ENCODE results near the gene MRPL39.

MRPL39 gene

DNA sequence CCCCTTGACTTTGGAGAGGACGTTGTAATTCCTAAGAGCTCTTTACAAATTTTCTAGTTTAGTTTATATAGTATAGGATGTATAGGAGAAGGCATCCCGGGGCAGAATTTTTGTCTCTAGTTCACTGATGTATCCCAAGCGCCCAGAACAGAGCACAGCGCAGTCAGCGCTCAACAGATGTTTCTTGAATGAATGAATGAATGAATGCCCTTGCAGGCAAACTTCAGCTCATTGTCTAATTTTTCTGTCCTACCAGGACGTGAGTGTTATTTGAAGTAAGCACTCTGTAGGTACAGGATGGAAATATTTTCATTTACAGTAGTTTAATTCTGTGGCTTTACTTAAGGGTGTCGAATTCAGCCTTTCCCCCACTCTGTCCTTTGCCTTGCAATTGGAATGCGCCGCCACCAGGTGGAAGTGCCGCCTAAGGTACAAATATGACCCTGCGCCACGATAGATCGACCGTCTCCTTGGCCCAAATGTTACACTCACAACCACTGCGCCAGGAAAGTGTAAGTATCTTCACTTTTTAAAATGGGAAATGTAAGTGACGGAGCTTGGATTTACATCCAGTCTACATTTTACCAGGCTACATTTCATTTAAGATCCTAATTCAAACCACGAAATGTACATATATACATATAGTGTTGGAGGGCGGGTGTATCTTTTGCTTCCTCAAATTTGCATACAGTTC, 910 bp upstream of the MRPL39 start:
- DNase-seq, result peak; percentile 86

DNA sequence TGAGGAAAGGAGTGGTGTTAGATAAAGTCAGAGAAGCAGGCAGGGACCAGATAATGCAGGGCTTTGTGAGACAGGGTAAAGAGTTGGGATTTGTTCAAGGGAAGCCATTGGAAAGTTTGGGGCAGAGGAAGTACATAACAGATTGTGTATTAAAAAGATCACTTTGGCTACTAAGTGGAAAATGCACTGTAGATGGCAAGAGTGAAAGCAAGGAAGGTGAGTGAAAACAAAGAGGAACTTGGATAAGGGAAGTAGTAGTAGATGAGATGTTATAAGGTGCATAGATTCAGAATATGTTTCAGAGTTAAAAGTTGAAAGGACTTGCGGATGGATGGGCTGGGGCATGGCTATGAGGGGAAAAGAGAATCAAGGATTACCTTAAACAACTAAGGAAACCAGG, 17.4 kb downstream of the MRPL39 start:
- DNase-seq, result no peak

DNA sequence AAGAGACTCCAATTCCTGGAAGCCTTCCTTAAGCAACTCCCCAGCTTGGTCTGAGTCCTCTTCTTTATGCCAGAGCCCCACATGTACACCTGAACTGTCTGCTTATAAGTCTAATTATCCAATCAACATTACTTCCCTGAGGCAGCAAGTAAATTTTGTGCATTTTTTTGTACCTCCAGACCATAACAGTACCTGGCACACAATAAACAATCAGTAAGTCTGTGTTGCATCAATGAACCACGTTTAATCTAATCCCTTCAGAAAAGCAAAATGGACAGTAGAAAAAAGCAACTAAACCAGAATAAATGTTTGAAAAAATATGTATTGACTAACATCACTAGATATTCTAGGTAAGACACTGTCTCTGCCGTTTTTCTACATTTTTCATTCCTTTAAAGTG, 20.5 kb downstream of the MRPL39 start:
- no peak for DNase-seq

DNA sequence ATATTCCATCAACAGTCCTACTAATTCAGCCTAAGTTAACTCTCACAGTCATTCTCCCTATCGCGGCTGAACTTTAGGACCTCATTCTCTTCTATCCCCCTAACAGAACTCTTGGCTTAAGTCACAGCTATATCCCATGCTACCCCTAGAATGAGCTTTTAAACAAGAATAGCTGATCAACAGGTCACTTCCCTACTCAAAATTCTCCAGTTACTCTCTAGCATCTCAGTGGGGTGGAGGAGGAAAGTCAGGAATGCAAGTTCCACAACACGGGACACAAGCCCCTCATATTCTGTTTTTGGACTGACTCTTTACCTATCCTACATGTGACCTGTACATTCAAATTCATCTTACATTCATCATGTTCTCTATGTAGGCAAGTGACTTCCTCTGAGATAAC, 21.0 kb downstream of the MRPL39 start:
- no peak for DNase-seq

DNA sequence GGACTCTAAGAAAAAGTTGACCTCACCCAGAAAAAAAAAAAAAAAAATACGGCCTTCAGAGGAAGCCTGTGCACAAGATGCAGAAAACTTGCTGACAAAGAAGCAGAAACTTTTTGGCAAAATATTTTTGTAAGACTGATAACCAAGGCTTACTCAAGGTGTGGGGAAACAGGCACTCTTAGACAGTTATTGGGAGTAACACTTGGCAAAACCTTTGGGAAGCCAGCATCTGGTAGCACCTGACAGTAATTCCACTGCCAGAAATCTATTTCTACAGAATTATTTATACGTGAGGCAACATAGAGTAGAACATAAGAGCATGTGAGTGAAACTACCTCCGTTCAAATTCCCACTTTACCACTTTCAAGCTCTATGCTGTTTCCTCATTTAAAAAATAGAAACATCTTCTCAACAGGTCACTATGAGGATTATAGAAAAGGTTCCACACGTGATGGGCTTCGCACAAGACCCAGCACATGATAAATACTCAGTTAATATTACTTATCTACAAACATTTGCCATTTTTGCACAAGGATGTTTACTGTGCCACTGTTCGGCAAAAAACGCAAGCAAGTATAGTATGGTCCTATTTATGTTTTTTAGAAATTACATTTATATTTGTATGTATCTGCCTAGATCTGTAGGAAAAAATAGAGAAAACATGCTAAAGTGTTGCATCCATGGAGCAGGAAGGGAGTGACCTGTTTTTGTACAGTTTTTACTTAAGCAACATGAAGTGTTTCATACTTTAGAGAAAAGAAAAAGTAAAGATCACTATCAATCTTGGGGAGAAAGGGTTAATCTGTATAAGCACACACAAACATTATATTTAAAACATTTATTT, 22.2 kb downstream of the MRPL39 start:
- DNase-seq, result no peak

DNA sequence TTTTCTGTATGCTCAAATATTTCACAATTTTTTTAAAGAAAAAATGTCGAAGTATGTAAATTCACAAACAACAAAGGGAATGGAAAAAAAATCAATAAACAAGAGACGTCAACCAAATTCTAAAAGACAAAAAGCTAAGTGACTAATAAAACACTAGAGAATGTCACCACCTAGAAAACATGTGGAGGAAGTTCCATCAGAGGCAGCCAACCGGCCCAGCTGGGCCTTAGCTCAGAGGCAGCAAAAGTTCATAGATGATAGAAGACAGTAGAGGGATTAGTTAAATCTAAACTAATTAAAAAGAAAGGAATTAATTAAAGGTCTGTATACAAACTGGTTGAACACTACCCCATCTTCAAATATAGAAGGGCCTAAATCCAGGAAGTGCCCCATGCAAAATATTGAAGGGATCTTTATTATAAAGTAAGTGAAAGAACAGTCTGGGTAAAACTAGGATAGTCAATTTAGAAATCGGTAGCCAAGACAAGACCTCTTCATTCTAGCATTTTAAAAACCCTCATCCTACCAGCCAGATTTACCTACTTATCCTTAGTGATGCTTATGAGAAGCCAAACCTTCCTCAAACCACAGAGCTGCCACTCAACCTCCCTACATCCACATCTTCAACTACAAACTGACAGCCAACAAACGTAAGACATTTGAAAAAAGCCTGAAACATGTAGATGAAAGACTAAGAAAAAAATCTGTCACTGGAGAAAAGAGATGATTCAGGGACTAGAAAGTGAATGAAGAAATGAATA, 23.7 kb downstream of the MRPL39 start:
- DNase-seq, result no peak

DNA sequence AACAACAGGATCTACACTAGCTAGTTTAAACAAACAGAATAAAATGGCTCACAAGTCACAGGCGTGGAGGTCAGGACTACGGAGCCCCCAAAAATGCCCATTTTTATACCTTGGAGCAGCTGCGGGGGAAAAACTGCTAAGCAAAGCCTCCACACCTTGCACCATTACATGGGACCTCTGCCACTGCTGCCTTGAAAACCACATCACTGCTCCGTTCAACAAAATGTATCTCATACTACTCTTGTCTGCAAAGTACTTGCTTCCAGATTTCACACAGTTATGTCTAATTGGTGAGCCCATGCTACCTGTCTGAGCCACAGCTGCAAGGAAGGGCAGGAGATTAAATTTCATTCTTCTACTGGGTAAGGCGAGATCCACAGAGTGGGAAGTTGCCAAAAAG, 24.4 kb downstream of the MRPL39 start:
- DNase-seq, result no peak

DNA sequence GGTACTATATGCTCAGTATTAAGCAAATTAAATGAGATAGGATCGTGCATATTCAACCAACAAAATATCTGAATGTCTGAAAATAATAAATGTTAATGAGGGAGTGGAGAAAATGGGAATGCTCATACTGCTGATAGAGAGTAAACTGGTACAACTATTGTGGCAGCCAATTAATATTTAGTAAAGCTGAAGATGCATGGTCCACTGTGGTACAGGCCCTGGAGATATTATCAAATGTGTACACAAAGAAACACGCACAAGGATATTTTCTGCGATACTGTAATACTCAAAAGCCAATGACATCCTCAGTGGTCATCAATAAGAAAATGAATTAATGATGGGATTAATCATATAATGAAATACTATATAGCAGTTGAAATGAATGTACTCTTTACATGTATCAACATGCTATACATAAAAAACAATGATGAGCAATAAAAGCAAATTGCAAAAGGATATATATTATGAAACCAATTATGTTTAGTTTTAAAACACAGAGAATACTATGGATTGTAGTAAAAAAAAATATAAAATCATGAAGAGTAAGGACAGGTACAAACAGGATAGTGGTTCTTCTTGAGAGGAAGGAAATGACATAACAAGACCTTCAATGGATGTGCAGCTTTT, 25.0 kb downstream of the MRPL39 start:
- DNase-seq, result no peak

DNA sequence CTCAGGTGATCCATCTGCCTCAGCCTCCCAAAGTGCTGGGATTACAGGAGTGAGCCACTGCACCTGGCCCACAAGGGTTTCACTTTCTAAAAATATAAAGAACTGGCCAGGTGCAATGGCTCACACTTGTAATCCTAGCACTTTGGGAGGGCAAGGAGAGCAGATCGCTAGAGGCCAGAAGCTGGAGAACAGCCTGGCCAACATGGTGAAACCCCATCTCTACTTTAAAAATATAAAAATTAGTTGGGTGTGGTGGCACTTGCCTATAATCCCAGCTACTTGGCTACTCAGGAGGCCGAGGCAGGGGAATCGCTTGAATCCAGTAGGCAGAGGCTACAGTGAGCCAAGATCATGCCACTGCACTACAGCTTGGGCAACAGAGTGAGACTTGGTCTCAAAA, 25.7 kb downstream of the MRPL39 start:
- DNase-seq, result no peak

DNA sequence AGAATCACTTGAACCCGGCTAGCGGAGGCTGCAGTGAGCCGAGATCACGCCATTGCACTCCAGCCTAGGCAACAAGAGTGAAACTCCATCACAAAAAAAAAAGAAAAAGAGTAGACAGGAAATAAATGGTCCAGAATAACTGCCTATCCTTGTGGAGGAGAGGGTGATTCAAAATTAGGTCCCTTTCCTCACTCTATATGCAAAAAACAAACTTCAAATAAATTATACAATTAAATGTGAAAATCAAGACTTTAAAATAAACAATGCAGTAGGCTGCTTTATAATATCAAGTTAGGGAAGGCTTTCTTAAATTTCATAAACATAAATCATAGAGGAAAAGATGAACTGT, 26.4 kb downstream of the MRPL39 start:
- DNase-seq, result no peak

DNA sequence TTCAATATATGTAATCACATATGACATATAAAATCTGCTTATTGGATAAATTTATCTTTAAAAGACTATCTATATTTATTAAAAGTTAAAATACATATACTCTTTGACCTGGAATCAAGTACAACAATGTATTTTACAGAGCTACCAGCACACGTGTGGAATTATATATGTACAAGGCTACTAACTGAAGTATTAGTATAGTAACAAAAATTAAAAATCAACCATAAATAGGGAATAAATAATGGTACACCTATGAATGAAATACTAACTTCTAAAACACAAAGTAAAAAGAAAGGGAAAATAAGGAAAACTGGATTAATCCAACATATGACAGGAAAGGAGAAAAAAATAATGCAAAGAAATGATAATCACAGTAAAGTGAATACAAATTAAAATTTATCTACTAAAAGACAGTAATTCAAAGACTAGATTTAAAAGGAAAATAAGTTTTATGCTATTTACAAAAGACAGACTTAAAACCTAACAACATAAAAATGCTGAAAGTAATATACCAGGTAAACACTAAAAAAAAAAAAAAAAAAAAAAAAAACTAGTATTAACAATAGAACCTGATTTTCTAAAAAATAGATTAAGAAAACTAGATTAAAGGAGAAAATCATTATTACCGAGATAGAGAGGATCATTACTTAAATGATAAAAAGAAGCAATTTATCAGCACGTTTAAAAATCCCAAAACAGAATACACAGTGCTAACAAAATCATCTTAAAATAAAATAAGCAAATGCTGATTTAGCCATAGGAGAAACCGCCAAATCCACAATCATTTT, 27.9 kb downstream of the MRPL39 start:
- no peak for DNase-seq

DNA sequence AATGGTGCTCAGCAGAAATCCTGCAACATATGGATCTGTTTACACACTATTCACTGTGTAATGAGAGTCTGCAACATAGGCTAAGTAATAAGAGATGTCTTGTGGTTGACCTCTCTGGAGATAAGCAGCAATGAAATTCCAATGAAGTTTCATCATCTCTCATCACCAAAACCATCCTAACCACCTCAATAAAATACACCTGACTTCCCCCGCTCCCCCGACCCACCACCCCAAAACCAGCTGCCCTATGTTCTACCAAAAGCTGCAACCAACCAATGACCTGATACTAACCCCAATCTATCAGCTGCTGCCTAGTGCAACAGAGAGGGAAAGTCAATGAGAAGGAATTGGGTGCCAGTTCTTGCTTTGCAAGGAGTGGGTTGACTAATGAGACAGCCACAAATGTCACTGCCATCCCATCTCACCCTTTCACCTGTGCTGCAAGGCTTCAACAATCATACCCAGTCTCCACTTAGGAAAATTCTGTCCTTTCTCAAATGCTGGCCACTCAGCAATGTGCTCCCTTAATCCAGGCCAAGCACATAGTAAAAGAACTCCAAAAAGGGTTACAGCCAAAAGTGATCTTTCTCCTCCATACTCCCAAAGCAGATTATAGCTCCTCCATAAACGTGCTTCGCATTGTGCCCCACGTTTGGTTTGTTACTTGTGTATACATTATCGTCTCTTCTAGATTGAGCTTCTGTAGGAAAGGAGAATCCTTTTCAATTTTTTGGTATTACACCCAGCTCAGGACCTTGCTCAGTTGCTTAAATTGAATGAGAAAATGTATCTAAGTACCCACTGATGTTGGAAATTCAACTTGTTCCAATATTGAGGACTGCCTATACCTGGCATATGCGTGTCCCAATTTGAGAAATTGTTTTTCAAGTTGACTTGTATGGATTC, 29.0 kb downstream of the MRPL39 start:
- no peak for DNase-seq

DNA sequence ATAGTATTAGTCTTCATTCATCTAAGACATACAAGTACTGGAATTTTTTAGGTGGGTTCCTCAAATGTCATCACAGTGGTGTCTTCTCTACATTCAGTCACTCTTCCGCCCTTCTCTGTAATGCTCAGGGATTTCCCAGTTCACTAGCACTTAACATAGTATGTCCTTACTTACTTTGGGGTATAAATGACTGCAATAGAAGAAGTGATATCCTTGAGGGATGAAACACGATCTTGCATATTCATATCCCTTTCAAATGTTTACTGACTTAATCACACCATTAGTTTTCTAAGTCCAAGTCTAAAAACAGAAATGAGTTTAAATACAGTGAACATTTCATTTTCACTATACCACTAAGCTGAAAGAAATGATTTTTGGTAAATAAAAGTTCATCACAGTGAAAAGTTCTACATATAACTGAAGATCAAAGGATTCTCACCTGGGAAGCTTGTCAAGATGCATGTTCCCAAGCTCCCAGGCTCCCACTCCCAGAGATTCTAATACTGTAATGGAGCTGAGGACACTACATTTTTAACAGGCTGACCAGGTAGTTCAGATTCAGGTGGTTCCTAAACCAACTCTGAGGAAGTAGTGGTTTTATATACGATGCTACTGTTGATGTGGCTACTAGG, 29.7 kb downstream of the MRPL39 start:
- no peak for DNase-seq

DNA sequence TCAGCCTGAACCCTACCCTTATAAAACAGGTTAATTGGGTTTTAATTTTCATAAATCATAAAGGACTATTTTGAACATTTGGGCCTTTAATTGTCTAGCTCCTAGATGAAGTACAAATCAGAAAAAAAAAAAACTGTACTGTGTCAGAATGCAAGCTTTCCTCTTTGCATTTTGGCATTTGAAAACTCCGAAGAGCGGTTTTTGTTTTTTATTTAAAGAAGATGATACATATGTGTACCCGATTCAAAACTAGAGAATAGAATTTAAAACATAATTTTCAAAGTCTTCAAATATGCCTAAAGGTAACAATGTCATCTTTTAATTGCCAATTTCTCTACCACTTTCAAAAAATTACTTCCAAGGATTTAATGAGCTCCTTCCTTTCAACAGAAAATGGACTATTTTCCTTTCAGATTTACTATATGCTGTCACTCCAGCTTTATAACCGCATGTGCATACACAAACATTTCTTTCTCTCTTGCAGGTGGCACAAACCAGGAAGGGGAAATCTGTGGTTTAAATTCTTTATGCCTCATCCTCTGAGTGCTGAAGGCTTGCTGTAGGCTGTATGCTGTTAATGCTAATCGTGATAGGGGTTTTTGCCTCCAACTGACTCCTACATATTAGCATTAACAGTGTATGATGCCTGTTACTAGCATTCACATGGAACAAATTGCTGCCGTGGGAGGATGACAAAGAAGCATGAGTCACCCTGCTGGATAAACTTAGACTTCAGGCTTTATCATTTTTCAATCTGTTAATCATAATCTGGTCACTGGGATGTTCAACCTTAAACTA, 33.7 kb downstream of the MRPL39 start:
- DNase-seq, result no peak

DNA sequence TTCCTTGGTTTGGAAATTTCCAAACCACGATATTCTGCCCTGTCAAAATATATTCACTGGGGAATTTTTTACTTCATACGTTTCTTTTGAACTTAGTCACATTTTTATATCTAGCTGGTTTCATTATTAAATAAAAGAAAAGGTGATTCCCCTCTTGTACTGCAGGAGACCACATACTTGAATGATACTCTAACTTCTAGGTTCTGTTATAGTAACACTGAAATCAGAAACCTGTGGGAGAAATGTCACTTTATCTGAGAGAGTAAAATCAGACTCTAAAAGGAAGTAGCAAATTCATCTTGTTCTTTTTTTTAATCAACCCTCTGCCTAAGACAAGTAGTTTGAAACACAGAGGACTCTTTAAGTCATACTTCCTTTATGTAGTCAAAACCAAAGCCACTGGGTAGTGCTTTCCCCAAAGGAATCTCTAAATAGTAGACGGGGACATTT, 34.4 kb downstream of the MRPL39 start:
- DNase-seq, result no peak

DNA sequence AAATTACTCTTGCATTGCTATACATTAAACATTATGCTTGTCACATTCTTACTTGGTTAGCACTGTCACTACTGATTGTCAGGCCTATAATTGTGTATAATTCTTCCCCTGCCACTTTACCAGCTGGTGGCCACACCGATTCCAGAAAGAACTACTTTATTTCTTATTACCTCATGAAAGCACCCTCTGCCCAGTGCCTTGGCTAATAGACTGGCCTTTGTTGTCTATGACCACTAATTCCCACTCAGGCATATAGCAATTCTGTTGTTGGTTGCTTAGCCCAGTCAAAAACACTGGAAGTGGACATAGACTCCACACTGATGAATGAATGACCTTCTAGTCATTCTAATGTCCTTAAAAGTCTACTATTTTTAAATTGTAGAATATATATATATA, 35.6 kb downstream of the MRPL39 start:
- no peak for DNase-seq

DNA sequence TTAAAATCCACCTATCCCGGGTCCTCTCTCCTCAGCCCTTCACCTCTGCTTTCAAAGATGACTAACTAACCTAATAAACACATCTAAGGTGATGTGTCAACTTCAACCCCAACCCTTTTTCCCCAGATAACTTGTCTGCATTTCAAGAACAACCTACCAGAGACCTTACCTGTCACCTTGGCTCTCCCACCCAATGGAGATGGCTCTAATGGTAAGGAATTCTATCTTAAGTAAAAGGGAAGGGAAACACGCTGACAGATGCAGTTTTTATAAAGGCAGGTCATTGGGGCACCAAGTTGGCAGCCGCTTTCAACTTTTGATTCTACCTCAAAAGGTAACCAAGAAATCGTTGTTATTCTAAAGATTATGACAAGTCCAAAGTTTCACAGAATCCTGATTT, 37.6 kb downstream of the MRPL39 start:
- no peak for DNase-seq

DNA sequence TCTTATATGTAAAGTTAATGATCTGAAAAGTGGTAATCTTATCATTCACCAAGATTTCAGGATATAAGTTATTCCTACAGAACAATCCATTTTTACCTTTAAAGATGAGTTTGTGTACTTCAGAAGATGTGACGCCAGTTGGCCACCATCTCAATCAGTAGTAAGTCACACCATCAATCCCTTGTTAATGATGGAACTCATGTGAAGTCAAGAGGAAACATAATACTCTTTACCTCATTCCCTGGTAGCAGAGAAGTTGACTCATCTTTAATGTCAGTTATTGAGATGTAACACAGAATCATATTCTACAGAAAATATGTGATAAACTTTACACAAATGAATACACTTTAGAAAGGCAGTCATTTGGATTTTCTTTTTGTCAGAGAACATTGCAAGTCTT, 38.2 kb downstream of the MRPL39 start:
- no peak for DNase-seq

DNA sequence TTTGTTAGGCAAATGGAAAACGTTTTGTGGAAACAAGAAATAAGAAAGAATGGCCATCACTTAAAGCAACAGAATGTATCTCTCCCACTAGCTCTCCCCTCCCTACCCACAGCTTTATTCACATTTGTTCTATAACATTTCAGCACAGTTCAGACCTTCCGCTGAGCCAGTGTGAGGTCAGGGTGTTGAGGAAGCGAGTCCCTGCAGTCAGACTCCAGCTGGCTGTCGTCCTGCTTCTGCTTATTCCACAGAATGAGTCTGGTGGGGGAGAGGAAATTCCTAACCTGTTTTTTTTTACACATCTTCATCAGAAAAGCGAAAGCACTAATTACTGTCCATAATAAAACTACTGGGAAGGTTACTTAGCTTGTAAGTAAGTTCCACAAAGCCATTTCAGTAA, 39.0 kb downstream of the MRPL39 start:
- peak; percentile 22 for DNase-seq

DNA sequence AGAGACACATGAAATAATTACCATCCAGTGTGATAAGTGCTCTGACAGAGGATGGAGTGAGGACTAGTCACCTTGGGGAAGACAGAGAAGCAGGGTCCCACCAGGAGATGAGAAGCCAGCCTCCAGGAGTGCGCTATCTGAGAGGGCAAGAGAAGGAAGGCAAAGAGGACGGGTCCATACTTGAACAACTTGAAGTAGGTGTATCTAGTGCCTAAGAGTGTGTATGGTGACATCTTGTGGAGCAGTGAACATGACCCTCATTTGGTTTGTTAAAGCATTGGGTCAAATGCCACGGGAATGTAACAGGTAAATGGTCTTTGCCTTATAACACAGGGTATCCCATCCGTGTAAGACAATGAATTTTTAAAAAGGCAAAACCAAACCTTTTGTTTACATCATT, 39.8 kb downstream of the MRPL39 start:
- DNase-seq, result no peak
